NCI-H128 (cell line): ENCODE data around the gene MARK3.
A peak's percentile ranks its signal among the peaks of the same experiment; 100 is the strongest.
"Not testable (repeated sequence)": the region's sequence is repeated elsewhere in the genome, so short reads cannot be mapped to it uniquely, and the experiment has no call there.

ENCODE experiments used
- DNase-seq: peaks from one replicate; lab custom pipeline; 2025; ENCODE audit not compliant: unreplicated experiment; lab: John Stamatoyannopoulos, UW

MARK3 gene

DNA sequence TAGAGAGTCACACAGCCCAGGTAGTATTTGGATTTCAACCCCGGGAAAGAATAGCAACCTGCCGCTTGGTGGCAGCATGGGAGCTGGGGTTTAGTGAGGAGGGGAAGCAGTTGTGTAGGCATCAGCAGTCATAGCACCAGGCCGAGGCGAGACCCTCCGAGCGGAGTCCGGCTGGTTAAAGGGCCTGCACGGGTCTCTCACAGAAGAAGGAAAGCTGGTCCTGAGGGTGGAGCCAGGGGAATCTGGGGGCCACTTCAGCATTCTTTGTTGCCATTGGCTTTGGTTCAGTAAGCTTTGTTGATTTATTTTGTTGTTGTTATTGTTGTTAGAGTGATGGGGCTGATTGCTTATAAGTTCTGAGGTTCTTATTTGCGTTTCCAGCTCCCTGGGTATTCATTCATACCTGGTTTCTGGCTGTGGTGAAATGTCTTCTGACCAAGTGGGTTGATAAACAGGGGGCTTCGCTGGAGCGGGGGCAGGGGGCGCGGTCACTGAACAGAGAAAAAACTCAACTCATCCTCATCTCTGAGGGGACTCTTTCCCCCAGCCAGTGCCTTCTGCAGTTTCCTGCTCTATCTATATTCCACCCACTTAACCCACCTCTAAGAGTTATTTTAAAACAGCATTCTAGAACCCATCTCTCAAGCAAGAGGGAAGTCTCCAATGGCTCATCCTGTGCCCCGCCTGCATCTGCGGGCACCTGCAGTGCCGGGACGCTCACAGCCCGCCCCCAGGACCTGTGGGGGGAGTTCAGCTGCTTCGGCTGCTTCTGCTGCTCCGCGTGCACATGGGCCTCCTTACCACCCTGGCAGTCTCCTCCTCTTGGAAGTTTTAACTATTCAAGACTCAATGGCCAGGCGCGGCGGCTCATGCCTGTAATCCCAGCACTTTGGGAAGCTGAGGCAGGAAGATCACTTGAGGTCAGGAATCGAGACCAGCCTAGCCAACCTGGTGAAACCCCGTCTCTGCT is 125.8 kb downstream of the MARK3 start:
- no peak for DNase-seq

DNA sequence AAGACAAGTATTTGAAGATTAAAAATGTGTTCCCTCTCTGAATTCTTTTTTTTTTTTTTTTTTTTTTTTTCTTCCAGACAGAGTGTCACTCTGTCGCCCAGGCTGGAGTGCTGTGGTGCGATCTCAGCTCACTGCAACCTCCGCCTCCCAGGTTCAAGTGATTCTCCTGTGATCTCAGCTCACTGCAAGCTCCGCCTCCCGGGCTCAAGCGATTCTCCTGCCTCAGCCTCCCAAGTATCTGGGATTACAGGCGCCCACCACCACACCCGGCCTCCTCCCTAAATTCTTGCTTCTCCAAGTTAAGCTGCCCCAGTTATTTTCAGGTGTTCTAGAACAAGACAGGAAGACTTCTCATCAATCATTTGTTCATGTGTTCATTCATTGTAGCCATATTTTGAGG is 127.0 kb downstream of the MARK3 start:
- not testable (repeated sequence) for DNase-seq

DNA sequence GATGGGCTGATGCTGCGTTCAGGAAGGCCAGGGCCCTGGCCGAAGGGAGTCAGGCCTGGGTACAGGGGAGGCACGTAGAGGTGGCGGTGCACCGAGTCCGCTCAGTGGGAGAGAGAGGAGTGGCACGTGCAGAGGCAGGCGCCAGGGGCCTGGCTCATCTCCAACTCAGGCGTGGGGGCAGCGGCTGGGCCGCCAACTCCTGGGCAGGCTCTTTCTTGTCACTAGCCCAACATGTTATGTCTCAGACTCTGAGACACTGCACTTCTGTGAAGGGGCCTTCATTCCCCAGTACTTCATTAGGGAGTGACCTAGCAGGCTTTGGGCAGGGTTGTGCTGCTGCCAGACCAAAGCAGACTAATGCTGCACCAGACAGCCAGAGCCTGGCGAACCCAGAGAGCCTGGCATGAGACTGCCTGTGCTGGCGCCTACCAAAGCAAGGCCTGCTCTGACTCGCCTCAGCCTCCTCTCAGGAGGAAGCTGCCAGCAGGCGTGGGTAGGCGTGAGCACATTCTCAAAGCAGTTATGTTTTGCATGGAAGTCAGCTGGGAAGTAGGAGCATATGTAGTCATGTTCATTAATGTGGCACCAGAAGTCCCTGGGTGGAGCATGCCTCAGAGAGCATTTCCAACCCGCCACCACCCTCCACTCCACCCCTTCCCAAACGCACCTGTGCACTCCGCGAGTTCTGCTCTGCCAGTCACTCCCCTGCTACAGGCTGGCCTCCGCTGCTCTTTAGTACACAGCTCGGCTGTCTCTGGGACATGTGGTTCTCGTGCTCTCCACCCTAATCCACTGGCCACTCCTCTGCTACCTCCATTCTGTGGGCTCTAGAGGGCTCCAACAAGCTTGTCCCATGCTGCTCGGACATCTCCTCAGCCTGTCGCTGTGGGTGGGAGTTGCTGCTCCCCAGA is 127.7 kb downstream of the MARK3 start:
- peak; percentile 44 for DNase-seq

DNA sequence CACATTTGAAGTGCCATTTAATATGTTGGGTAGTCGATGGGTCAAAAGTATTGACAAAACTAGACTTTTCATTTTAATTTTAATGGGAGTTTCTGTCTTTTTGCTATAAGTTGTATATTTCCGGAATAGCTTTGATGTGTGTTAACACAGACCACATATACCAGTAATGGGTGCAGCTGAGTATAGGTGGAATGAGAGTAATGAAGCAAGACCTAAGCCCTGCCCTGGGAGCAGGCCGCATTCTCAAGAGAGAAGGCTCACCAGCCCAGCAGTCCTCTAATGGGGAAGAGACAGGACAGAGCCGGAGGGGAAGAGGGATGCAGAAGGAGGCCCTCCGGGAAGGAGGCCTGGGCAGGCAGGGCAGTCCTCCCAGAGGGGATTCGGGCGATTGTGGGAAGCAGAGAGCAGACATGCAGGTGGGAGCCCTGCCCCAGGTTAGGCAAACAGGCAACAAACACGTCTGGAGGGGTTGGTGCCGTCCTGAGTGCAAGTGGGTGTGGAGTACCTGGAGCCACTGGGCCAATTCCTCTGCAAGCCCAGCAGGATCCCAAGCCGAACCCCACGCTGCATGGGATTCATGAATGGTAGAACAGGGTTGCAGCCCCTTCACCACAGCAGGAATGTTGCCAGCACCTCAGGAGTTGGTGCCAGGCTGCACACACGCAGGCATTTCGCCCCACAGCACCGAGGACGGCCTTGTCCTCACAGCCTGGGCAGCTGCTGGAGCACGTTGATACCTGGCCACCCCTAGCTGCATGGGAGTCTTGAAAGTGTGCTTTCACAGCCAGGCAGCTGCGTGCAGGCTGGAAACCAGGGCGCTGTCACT is 129.6 kb downstream of the MARK3 start:
- no peak for DNase-seq

DNA sequence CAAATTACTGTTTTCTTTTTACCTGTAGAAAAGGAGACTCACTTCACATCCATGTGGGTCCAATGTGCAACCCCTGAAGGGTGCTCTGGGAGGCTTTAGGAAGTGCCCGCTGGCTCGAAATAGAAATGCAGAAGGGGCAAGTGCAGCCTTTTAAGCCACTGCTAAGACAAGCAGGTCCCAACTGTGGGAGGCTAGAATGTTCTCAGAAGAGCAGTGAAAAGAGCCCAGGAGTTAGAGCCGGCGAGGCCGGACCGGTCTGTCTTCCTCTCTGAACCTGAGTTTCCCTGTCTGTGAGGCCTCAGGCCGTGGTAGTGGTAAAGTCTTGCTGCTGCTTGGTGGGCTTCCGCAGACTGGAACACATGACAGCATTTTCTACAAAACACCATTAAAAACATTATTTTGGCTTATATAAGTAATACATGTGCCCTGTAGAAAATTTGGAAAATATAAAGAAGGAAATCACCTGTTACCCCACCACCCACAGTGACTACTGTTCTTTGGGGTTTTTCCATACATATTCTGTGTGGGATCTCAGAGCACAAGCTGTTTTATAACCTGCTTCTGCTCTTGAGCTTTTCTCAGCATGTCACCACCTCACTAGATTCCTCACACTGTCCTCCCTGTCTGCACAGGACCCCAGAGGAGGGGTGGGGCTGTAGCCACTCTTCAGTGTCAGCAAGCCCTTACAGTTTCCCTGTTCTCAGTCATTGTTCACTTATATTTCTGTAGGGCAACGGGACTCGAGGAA is 131.4 kb downstream of the MARK3 start:
- no peak for DNase-seq

DNA sequence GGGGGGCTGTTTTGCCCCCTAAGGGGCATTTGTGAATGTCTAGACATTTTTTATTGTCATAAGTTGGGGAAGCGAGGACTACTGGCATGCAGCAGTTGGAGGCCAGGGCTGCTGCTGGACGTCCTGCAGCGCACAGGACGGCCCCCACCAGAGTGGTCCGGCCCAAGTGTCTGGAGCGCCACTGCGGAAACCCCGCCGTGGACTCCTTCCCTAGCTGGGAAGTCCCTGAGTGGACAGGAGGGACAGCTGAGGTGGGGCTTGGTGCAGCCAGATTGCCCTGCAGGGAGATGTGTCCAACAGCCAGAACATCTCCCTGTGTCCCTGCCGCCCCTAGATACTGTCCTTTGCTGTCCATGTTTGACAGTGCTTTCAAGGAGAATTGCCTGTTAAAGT is 132.0 kb downstream of the MARK3 start:
- DNase-seq: no peak

DNA sequence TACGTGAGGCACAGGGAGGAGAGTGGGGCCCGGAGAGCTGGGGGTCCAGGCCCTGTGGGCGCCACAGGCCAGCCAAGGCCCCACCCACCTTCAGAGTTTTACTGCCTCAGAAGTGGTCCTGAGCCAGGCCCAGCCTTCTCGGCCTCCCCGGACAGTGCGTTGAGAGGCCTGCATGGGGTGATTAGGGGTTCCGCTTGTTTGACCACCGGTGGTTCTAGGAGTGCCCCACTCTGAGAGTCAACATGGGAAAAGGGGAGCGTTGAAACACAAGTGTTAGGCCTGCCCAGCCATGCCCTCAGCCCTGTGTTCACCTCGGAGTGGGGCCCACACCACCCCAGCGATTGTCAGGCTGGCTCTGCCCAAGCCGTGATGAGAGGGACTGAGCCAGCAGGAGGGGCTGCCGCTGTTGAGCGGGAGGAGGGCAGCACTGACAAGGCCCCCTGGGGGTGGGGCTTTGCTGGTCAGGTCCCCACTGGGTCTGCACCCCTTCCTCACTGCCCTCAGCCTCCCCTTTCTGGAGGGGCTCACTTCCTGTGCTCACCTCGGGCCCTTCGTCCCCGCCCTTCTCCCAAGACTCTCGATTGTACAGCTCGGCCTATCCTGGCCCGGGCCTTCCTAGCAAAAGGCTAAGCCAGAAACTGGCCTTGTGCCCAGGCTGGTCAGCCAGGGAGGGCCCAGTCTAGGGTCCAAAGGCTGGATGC is 132.7 kb downstream of the MARK3 start:
- DNase-seq: no peak

DNA sequence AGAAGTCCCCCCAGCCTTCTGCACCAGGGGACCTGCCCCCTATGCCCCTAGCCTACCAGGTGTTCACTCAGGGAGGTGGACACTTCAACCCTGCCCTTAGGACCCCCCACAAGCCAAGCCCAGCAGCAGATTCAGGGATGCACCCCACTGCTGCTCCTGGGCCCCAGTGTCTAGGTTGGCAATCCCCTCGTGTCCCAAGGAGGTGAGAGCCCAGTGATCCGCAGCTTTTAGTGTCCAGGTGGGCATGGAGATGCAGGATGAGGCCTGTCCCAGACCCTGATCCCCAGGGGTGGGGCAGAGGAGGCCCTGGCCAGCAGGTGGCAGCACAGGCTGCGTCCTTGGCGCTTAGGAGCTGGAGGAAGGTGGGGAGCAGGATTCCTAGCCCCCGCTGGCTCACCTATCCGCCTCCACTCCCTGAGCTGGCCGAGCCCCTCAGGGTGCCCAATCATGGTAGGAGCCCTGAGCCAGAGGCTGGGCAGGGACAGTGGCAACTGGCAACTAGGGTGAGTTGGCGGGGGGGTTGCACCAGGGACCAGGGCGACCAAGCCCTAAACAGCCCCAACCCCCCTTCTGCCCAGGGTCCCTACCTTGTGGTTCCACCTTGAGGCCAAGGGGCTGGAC is 133.3 kb downstream of the MARK3 start:
- DNase-seq: no peak

DNA sequence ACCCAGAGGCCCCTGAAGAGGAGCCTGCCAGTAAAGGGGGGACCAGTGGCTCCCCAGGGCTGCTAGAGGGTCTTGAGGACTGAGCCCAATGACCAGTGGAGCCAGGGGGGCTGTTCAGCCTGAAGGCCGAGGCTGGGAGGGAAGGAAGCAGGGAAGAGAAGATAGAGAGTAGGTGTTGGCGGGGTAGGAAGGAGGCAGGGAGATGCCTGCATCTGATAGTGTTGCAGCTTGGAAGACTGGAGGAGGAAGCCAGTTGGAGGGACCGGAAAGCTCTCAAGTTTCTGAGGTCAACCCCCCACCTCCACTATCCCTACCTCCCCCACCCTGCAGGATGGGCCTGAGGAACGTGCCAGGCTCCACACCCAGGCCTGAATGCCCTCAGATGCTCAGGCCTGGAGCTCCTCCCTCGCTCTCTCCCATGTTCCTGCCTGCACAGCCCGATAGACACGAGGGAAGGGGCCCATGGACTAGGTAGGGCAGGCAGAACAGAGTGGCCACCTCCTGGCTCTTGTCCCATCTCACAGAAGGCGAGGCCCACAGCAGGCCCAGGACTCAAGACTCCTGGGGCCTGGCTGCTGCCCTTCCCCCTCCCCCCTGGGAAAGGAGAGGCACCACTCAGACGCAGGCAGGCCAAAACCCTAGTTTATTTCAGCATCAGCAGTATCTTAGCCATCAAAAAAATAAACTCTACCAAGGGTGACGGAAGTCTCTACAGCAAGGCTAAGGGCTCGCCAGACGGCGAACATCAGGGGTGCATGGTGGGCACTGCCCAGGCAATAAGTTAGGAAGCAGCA is 134.0 kb downstream of the MARK3 start:
- no peak for DNase-seq

DNA sequence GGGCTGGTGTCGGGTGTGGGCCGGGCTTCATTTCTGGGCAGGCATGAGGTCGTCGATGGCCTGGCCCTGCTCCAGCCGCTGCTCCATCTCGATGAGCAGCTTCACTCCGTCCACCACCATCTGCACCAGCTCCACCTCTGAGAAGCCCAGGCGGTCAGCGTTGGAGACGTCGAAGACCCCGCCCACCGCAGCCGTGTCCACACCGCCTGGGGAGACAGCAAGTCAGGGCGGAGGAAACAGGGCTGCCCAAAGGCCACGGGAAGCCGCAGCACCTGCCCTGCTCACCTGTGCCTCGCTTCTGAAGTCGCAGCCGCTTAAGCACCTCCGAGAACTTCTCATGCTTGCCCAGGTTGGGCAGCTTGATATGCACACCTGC is 134.6 kb downstream of the MARK3 start:
- DNase-seq: no peak

DNA sequence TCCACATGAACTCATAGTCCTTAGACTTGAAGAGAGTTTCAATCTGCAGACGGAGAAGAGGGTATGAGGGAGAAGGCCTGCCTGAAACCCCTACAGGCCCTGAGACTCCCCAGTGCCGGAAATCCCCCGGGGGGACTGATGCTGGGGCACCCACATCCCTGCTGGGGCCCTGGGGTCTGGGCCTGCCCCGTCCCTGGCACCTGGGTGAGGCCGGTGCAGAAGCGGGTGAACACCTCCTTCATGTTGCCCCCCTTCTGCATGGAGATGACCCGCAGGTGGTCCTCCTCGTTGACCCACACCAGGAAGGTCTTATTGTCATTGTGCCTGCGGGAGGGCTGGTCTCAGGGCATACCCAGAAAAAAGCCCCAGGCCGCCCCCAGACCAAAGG is 135.0 kb downstream of the MARK3 start:
- no peak for DNase-seq

DNA sequence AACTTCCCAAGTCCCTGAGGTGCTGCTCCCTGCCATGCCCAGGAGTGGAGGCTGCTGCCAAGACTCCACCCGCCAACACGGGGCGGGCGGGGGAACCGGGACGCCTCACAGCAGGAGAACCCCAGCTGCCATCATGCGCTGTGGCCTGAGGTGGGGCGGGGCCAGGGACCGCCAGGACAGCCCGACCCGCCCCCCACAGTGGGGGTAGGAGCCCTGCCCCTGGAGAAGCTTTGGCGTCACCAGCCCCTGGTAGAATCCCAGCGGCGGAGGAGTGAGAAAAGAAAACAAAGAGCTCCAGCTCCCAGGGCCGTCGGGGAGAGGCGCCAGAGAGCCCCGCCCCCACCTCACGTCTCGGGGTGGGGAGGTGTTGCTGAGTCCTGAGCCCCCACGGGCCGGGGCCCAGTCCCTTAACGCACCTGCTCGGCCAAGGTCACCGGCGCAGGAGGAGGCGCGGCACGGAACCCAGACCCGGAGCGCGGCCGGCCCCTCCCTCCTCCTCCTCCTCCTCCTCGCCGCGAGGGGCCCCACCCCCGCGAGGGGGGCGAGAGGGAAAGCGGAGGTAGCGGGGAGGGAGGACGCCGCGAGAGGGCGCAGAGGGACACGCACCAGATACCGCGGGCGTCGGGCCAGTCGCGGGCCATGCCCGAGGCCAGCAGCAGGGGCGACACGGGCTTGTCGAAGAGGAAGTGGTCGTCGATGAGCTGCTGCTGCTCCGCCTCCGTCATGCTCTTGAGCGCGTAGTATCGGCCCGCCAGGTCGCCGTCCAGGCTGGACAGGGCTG is 135.6 kb downstream of the MARK3 start:
- peak; percentile 73 for DNase-seq

DNA sequence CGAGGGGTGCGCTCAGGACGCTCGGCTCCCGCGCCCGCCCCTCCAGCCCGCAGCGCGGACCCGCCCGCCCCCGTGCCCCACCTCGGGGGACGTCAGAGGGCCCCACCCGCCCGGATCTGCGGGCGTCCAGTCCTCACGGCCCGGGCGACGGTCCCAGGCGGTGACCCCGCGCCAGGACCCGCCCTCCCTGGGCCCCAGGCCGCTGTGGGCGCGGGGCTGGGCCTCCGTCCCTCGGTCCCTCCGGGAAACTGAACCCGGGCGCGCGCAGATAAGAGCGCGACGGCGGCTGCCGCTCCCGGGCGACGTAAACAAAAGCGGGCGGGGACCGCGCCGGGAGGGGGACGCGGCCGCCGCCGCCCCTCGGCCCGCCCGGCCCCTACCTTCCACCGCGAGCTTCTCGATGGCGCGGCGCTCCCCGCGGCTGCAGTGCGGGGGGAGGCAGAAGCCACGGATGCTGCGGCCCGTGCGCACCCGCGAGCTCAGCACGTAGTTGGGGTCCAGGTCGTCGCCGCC is 136.3 kb downstream of the MARK3 start:
- DNase-seq: no peak

DNA sequence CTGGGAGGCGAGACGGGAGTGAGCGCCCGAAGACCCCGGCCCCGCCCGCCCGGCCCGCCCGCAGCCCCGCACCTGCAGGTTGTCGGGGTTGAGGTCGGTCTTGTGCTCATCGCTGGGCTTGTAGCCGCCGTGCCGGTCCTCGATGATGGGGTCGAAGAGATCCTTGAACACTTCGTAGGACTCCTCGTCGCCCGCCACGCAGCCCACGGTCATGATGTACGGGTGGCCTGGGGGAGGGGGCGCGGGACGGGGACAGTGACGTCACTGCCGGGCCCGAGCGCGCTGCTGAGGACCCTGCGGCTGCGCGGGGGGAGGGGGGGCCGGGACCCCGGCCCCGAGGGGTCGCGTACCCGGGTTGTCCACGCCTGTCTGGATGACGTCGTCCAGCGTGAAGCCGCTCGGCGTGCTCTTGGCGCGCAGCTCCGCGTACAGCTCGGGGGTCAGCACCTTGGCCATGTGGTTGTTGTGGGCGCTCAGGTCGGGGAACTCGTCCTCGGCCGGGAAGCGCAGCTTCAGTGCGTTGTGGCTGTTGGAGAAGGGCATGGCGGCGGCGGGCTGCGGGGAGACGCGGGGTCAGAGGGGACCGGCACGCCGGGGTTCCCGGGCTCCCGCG is 136.8 kb downstream of the MARK3 start:
- no peak for DNase-seq

DNA sequence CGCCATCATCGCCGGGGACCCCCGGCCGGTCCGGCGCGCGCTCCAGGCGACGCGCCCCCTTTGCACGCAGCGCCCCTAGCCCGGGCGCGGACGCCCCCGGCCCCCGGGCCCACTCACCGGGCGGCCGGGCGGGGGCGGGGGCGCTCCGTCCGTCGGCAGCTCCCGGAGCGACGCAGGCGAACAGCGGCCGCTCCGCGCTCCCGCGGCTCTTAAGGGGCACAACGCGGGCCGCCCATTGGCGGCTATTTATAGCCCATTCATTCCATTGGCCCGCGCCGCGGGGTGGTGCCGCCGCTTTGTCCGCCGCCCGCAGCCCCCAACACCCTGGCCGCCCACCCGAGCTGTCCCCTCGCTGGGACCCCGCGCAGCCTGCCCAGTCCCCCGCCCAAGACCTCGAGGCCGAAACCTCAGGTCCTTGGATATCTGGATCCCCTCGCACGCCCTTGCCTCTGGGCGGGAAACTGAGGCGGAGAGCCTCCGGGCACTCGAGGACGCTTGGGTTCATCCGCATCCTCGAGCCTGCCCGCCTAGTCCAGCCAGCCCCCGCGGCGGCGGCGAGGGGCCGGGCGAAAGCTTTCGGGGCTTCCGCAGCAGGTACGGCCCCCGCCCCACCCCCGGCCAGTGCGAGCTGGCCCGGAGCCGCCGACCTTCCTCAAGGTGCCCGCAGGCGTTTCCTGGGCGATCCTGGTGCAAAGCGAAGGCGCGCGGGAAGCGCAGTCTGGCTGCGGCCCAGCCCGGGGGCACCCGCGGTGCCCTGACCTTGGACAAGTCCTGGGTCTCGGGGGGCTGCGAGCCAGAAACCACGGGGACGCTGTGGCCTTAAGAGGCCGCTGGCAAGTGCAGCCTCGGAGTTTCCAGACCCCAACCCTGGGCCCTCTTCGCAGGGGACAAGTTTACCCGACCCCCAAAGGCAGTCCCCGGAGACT is 137.7 kb downstream of the MARK3 start, which contains the start of gene CKB:
TSS of gene CKB (minus strand) at position 182 of the 926 bp plus-strand sequence. CDS start 337 bp downstream, outside the sequence.
- DNase-seq: peak; percentile 49

DNA sequence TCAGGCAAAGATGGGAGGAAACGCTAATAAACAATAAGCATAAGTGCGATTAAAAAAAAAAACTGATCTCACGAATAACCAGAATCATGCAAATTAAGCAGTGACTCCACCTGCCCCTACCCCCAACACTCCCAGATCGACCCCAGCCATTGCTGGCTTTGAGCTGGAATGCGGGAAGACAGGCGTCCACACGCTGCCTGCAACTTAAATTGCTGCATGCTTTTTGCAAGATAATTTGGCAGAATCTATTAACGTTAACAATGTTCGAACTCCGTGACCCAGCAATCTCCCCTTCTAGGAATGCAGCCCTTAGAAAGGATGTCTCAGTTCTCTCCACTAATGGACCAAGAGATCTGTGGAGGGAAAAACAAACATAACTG is 138.3 kb downstream of the MARK3 start:
- no peak for DNase-seq
